Adrenal gland (tissue), 12 donors: Measurements from ENCODE around the gene C10orf53. TPM values are rescaled to one million over a fixed set of nuclear protein-coding genes. Genes with fewer than 3 reads are reported as not detected.

Experiments
- DNase-seq, 7 donors: peaks; one replicate each; pipeline ENCODE4 v3.0.0-alpha.2; 2019 to 2020
- H3K27ac ChIP-seq, 5 donors: fragments of 200-600 bp; sonication (generic) in 4 of 5; 1 replicate in 3 of 5; 2 replicates in 2 of 5; pipeline versions ENCODE4 v1.5.1 to v1.8.0; 2016 to 2020; ENCODE audit warnings: mild to moderate bottlenecking in 1 of 5
- H3K27me3 ChIP-seq: fragments of 200-600 bp; 2 replicates; pipeline ENCODE4 v1.8.0; 2021
- H3K36me3 ChIP-seq, 2 donors: fragments of 200-600 bp; replicated peaks in 1 of 2; 1 replicate in 1 of 2; 2 replicates in 1 of 2; pipeline versions ENCODE4 v1.5.1 to v1.8.0; 2018 to 2022
- H3K4me1 ChIP-seq, 2 donors: fragments of 200-600 bp; replicated peaks in 1 of 2; 1 replicate in 1 of 2; 2 replicates in 1 of 2; pipeline versions ENCODE4 v1.5.1 to v1.8.0; 2018 to 2021
- H3K4me3 ChIP-seq, 4 donors: fragments of 200-600 bp; sonication (generic) in 3 of 4; one replicate each; pipeline ENCODE4 v1.5.1; 2016 to 2018
- H3K9me3 ChIP-seq, 3 donors: fragments of 200-600 bp; sonication (generic) in 1 of 3; replicated peaks in 1 of 3; 1 replicate in 2 of 3; 2 replicates in 1 of 3; pipeline versions ENCODE4 v1.5.1 to v1.8.0; 2016 to 2021
- CTCF ChIP-seq, 6 experiments: fragments of 450-650 bp in 4 of 6; fragments of 200-600 bp in 2 of 6; sonication (generic) in 1 of 6; IDR thresholded peaks; 1 replicate in 5 of 6; 2 replicates in 1 of 6; pipeline versions ENCODE4 v1.5.1 to v1.8.0; 2016 to 2021; ENCODE audit warnings: antibody characterized with exemption in 6 of 6, mild to moderate bottlenecking in 2 of 6, moderate library complexity in 1 of 6
- POLR2A ChIP-seq, 2 donors: fragments of 450-650 bp; IDR thresholded peaks; one replicate each; pipeline ENCODE4 v1.6.1; 2017; ENCODE audit warnings: antibody characterized with exemption in 2 of 2, mild to moderate bottlenecking in 2 of 2, moderate library complexity in 1 of 2
- WGBS, 4 donors: extraction: QIAGEN DNeasy Blood & Tissue Kit in 2 of 4; methylation state at CpG; one replicate each; pipeline versions ENCODE4 v1.1.5 to v1.1.7; 2013 to 2017; 5-methylcytosine and 5-hydroxymethylcytosine counted together
- intact Hi-C, 2 donors: fragments of 100-400 bp; cut with DNase I; formaldehyde crosslinking; loops; one replicate each; pipeline versions ENCODE4 v1.14.1 to v1.15.0; 2022 to 2023
- polyA plus RNA-seq, 3 donors: library from polyadenylated mRNA; stranded (reverse); fragments of 200-250 nt in 2 of 3; fragments of 350-450 nt in 1 of 3; fragmentation: Illumina TruSeq in 1 of 3; extraction: RNeasy Lipid Tissue Mini Kit (QIAGEN cat#74804) in 1 of 3; gene quantifications; one replicate each; pipeline ENCODE4 v1.2.3, GENCODE V29; 2013 to 2014
- total RNA-seq, 9 donors: library from RNA; depleted of rRNA in 4 of 9; stranded (reverse); fragments of >200 nt in 4 of 9; fragments of 120-200 nt in 1 of 9; fragmentation: NEBNext Ultra II Directional in 1 of 9; extraction: Animal tissue kit (Norgen Biotek cat#: 25700) in 1 of 9; gene quantifications; one replicate each; pipeline versions ENCODE4 v1.1.0 to v1.2.4, GENCODE V29; 2013 to 2023
- donor health status: healthy with polysubstance abuse.
- donor health status: Bipolar disorder and iron deficiency.
- donor health status: DM: yes; HTN: yes; CAD: no.
- donor health status: DM: no; HTN: no; CAD: no.
- donor health status: DM: no; HTN: no; CAD: no.
- donor health status: DM: yes; HTN: yes; CAD: no.

C10orf53 gene
- total and polyA plus RNA-seq, 12 donors = not detected

GRCh38 chr10:49634069-49634660, 45.3 kb upstream of the C10orf53 start:
- no peak for TF ChIP-seq CTCF (IDR thresholded peaks at IDR 0.05)
- TF ChIP-seq POLR2A (IDR thresholded peaks at IDR 0.05) = no peak
- Histone ChIP-seq H3K27ac (no peak overlapping the region), H3K4me1 (no peaks in the 10 kb centered on the region), H3K36me3 (no peaks in the 10 kb centered on the region), H3K27me3 (no peaks in the 10 kb centered on the region), H3K9me3 (no peaks in the 10 kb centered on the region), H3K4me3 (no peak overlapping the region)
- 59 to 85% (median 77%) methylated on average over 6 to 8 of the region's 8 CpGs for WGBS, 4 donors
- intact Hi-C loops = no loop called here
- DNase-seq = no peak

- 79 to 100% (median 86%) methylated on average over 2 to 3 of the region's 3 CpGs for WGBS, 4 donors
- Histone ChIP-seq H3K27ac (no peak overlapping the region), H3K36me3 (no peaks in the 10 kb centered on the region), H3K4me3 (no peak overlapping the region), H3K27me3 (no peaks in the 10 kb centered on the region), H3K9me3 (no peaks in the 10 kb centered on the region), H3K4me1 (no peaks in the 10 kb centered on the region)
- intact Hi-C loops = no loop called here
- DNase-seq = no peak
- TF ChIP-seq CTCF (IDR thresholded peaks at IDR 0.05) (no peak), POLR2A (IDR thresholded peaks at IDR 0.05) (no peak)
These were observed 37.1 kb upstream of the C10orf53 start for GRCh38 chr10:49642311-49642710.

GRCh38 chr10:49643241-49644034, 36.0 kb upstream of the C10orf53 start:
- no peaks in the 10 kb centered on the region for H3K27me3 ChIP-seq
- intact Hi-C loops = no loop called here
- H3K4me1 ChIP-seq = no peaks in the 10 kb centered on the region
- H3K36me3 ChIP-seq = no peaks in the 10 kb centered on the region
- no peak for DNase-seq
- H3K4me3 ChIP-seq = no peak overlapping the region
- 78 to 97% (median 87%) methylated on average over 3 to 5 of the region's 5 CpGs for WGBS, 4 donors
- no peak overlapping the region for H3K27ac ChIP-seq
- TF ChIP-seq POLR2A (IDR thresholded peaks at IDR 0.05) = no peak
- no peak for TF ChIP-seq CTCF (IDR thresholded peaks at IDR 0.05)
- no peaks in the 10 kb centered on the region for H3K9me3 ChIP-seq

GRCh38 chr10:49644035-49644646, 35.3 kb upstream of the C10orf53 start:
- intact Hi-C loops = no loop called here
- TF ChIP-seq CTCF (IDR thresholded peaks at IDR 0.05) = no peak
- no peak for TF ChIP-seq POLR2A (IDR thresholded peaks at IDR 0.05)
- no peaks in the 10 kb centered on the region for H3K36me3 ChIP-seq
- no peaks in the 10 kb centered on the region for H3K27me3 ChIP-seq
- WGBS, 4 donors = 65 to 81% (median 72%) methylated on average over 7 of the region's 7 CpGs
- H3K4me3 ChIP-seq = no peak overlapping the region
- H3K4me1 ChIP-seq = no peaks in the 10 kb centered on the region
- H3K9me3 ChIP-seq = no peaks in the 10 kb centered on the region
- DNase-seq = no peak
- H3K27ac ChIP-seq = no peak overlapping the region
